DLD1 (cell line): ENCODE measurements around the gene THUMPD3.

ENCODE experiments used
- in situ Hi-C: cut with HindIII; loops from 2 replicates; pipeline ENCODE4 v1.10.0; 2017; ENCODE audit warnings: low sequenced_read_pairs

The THUMPD3 gene

GRCh38 chr3:9362731-9363530 lies at the start of gene THUMPD3:
THUMPD3 (plus strand) TSS chr3:9363054; CDS start chr3:9365069, 2,015 bp downstream.
- in situ Hi-C loops: no loop called here

GRCh38 chr3:9314796-9315195 lies 48.1 kb upstream of the THUMPD3 start:
- in situ Hi-C loops: loop anchor here (5.0 kb wide), 1 partner anchor 327 kb away; no protein-coding TSS in a partner anchor

GRCh38 chr3:9316881-9317361 lies 45.9 kb upstream of the THUMPD3 start:
- in situ Hi-C loops: loop anchor here (5.0 kb wide), 1 partner anchor 330 kb away; no protein-coding TSS in a partner anchor

GRCh38 chr3:9322780-9323179 lies 40.1 kb upstream of the THUMPD3 start:
- in situ Hi-C loops: no loop called here

GRCh38 chr3:9324944-9325343 lies 37.9 kb upstream of the THUMPD3 start:
- in situ Hi-C loops: no loop called here

- in situ Hi-C loops: no loop called here
These were observed 35.3 kb upstream of the THUMPD3 start for GRCh38 chr3:9327578-9327977.

GRCh38 chr3:9330166-9330703 lies 32.6 kb upstream of the THUMPD3 start:
- in situ Hi-C loops: no loop called here

- in situ Hi-C loops: no loop called here
These were observed 31.7 kb upstream of the THUMPD3 start for GRCh38 chr3:9331171-9331570.

GRCh38 chr3:9332250-9333030 lies 30.4 kb upstream of the THUMPD3 start:
- in situ Hi-C loops: no loop called here

- in situ Hi-C loops: no loop called here
These were observed 22.9 kb upstream of the THUMPD3 start for GRCh38 chr3:9339761-9340471.

GRCh38 chr3:9340472-9340902 lies 22.4 kb upstream of the THUMPD3 start:
- in situ Hi-C loops: no loop called here

GRCh38 chr3:9342696-9343095 lies 20.2 kb upstream of the THUMPD3 start:
- in situ Hi-C loops: no loop called here

- in situ Hi-C loops: no loop called here
These were observed 19.7 kb upstream of the THUMPD3 start for GRCh38 chr3:9343115-9343514.

GRCh38 chr3:9345041-9345440 lies 17.8 kb upstream of the THUMPD3 start:
- in situ Hi-C loops: no loop called here

- in situ Hi-C loops: no loop called here
These were observed 16.7 kb upstream of the THUMPD3 start for GRCh38 chr3:9346141-9346540.

- in situ Hi-C loops: no loop called here
These were observed 15.8 kb upstream of the THUMPD3 start for GRCh38 chr3:9347081-9347480.

GRCh38 chr3:9347887-9348286 lies 15.0 kb upstream of the THUMPD3 start:
- in situ Hi-C loops: no loop called here

- in situ Hi-C loops: no loop called here
These were observed 13.3 kb upstream of the THUMPD3 start for GRCh38 chr3:9349321-9350117.

- in situ Hi-C loops: no loop called here
These were observed 11.1 kb upstream of the THUMPD3 start for GRCh38 chr3:9351709-9352126.
